ENCODE results near the gene LDLRAD4.

DNA sequence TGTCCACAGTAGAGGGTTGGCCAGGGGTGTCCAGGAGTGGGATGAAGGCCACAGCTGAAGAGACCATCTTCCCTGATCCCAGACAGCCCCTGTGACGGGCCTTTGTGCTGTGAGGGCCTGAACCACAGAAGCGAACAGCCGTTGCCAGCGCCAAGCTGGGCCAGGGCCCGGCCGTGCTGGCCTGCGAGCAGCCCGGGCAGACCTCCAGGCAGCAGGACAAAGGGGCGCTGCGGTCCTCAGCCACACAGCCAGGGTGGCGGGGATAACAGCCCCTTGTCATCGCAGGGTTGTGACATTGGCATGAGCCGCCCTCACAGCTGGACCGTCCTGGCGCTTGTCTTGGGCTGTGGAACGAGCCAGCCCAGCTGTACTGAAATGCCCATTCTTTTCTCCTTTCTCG is 346.7 kb downstream of the LDLRAD4 start:
- TF ChIP-seq, protein P1, sequence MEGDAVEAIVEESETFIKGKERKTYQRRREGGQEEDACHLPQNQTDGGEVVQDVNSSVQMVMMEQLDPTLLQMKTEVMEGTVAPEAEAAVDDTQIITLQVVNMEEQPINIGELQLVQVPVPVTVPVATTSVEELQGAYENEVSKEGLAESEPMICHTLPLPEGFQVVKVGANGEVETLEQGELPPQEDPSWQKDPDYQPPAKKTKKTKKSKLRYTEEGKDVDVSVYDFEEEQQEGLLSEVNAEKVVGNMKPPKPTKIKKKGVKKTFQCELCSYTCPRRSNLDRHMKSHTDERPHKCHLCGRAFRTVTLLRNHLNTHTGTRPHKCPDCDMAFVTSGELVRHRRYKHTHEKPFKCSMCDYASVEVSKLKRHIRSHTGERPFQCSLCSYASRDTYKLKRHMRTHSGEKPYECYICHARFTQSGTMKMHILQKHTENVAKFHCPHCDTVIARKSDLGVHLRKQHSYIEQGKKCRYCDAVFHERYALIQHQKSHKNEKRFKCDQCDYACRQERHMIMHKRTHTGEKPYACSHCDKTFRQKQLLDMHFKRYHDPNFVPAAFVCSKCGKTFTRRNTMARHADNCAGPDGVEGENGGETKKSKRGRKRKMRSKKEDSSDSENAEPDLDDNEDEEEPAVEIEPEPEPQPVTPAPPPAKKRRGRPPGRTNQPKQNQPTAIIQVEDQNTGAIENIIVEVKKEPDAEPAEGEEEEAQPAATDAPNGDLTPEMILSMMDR (conservative IDR thresholded peaks at IDR 0.05; ENCODE audit: low read depth, low read length) = no peak
- no peak for TF ChIP-seq EZH2phosphoT487 (IDR thresholded peaks at IDR 0.05; ENCODE audit: borderline replicate concordance, low read length)
- no peak for TF ChIP-seq EZH2 (IDR thresholded peaks at IDR 0.05; ENCODE audit: low read length, unreplicated experiment)
